GM06990 (cell line): ENCODE data around the gene INPP5F.

ENCODE experiments used
- DNase-seq: peaks from one replicate; pipeline ENCODE4 v3.0.0-alpha.2; 2011; ENCODE audit not compliant: insufficient read length; ENCODE audit errors: extremely low read depth
- H3K27me3 ChIP-seq: replicated peaks from 2 replicates; pipeline ENCODE4 v1.6.0; 2011; ENCODE audit warnings: low read length; ENCODE audit not compliant: control insufficient read depth, insufficient read depth
- H3K36me3 ChIP-seq: 2 replicates; pipeline ENCODE4 v1.5.1; 2011; ENCODE audit warnings: low read length; ENCODE audit not compliant: control insufficient read depth, insufficient read depth
- H3K4me3 ChIP-seq: replicated peaks from 2 replicates; pipeline ENCODE4 v1.5.1; 2011; ENCODE audit warnings: low read depth, mild to moderate bottlenecking, control low read depth, low read length
- TF ChIP-seq, protein P1 (sequence below): IDR thresholded peaks from 2 replicates; pipeline ENCODE4 v1.5.1; 2011; ENCODE audit warnings: low read length, control low read depth, mild to moderate bottlenecking, inconsistent platforms; ENCODE audit not compliant: insufficient read depth, poor library complexity, severe bottlenecking

The INPP5F gene

GRCh38 chr10:119680050-119680449, 45.8 kb upstream of the INPP5F start:
- TF ChIP-seq, protein P1, sequence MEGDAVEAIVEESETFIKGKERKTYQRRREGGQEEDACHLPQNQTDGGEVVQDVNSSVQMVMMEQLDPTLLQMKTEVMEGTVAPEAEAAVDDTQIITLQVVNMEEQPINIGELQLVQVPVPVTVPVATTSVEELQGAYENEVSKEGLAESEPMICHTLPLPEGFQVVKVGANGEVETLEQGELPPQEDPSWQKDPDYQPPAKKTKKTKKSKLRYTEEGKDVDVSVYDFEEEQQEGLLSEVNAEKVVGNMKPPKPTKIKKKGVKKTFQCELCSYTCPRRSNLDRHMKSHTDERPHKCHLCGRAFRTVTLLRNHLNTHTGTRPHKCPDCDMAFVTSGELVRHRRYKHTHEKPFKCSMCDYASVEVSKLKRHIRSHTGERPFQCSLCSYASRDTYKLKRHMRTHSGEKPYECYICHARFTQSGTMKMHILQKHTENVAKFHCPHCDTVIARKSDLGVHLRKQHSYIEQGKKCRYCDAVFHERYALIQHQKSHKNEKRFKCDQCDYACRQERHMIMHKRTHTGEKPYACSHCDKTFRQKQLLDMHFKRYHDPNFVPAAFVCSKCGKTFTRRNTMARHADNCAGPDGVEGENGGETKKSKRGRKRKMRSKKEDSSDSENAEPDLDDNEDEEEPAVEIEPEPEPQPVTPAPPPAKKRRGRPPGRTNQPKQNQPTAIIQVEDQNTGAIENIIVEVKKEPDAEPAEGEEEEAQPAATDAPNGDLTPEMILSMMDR: no peak
- H3K4me3 ChIP-seq: no peak overlapping the region
- no peaks in the 10 kb centered on the region for H3K27me3 ChIP-seq
- no peak for DNase-seq
- H3K36me3 ChIP-seq: no peaks in the 10 kb centered on the region; the same call in 1 of the 2 replicates

GRCh38 chr10:119680650-119681081, 45.2 kb upstream of the INPP5F start:
- no peaks in the 10 kb centered on the region for H3K27me3 ChIP-seq
- no peaks in the 10 kb centered on the region; the same call in 1 of the 2 replicates for H3K36me3 ChIP-seq
- TF ChIP-seq, protein P1: no peak
- no peak for DNase-seq
- H3K4me3 ChIP-seq: no peak overlapping the region

DNA sequence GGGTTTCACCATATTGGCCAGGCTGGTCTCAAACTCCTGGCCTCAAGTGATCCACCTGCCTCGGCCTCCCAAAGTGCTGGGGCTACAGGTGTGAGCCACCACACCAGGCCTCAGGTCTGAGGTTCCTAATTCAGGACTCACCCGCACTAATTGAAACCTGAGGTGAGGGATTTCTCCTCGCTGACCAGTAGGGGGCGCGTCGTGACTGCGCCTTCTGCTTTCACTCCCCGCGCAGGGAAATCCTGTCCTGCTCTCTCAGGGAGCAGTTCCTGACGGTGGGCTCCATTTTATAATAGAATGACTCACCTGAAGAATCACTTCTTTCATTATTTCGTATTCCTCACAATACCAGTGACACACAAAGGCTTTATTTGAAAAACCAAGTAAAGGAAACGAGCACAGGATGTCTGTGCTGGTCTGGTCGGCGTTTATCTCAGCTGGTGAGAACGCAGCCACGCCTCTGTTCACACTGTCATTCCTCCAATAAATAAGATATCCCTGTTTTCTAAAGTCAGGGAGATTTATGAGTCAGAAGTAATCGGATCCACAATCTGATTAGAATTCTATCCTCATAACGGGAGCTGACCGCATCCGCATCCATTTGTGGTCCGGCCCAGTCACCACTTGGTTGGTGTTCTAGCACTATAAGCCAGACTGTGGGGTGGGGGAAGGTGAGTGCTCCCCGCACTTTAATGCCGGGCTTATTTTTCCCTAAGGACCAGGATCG, 39.2 kb upstream of the INPP5F start:
- DNase-seq: peak; percentile 61
- H3K36me3 ChIP-seq: no peaks in the 10 kb centered on the region
- TF ChIP-seq, protein P1: peak; percentile 91
- H3K27me3 ChIP-seq: no peaks in the 10 kb centered on the region
- no peak overlapping the region; the same call in 1 of the 2 replicates for H3K4me3 ChIP-seq

DNA sequence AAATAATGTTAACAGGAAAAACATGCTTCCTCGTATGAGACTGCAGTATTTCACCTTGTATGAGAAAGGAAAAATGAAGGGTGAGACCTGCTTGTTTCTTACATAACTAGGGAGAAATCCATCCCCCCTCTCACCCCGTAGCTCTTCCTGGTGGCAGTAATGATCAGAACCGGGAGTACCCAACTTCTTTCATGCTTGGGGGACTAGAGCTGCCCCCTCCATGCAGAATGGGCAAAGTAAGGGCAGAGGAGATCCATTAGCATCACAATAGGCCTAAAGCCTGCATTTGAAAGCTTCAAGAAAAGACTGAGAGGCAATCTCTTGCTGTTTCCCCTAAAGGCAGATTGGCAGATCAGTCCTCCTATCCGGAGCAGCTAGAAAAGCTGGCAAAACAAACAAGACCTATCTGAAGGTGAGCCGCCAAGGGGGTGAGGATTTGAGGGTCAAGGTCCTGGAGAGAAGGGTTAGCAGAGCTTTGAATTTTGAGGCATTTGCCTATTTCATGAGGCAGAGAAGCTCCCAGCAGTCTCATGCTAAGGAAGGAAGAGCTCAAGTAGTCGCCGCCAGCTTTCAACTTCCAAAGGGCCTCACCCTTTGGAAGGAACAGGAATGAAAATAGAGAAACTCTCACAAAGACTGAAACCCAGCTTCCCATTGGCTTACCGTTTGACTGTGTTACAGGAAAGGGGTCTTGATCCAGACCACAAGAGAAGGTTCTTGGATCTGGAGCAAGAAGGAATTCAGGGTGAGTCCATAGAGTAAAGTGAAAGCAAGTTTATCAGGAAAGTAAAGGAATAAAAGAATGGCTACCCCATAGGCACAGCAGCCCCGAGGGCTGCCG, 38.4 kb upstream of the INPP5F start:
- no peak overlapping the region for H3K4me3 ChIP-seq
- TF ChIP-seq, protein P1: no peak
- H3K27me3 ChIP-seq: no peaks in the 10 kb centered on the region
- H3K36me3 ChIP-seq: no peaks in the 10 kb centered on the region
- no peak for DNase-seq

DNA sequence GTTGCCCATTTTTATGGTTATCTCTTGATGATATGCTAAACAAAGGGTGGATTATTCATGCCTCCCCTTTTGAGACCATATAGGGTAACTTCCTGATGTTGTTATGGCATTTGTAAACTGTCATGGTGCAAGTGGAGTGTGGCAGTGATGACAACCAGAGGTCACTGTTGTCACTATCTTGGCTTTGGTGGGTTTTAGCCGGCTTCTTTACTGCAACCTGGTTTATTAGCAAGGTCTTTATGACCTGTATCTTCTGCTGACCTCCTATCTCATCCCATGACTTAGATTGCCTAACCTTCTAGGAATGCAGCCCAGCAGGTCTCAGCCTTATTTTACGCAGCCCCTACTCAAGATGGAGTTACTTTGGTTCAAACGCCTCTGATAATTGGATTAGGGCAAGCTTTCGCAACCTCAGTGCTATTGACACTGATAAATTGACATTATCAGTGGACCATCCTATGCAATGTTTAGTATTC, 37.8 kb upstream of the INPP5F start:
- TF ChIP-seq, protein P1: peak; percentile 43
- no peak for DNase-seq
- Histone ChIP-seq H3K27me3 (no peaks in the 10 kb centered on the region), H3K36me3 (no peaks in the 10 kb centered on the region), H3K4me3 (no peak overlapping the region)
